Activated CD8-positive, alpha-beta T cell treated with anti-CD3 and anti-CD28 coated beads, Interleukin-2, amount 10 ng/mL, durations not matched to agents 7 days and 5 days (primary cell): ENCODE data around the gene ZNF831. TPM values are rescaled to one million over a fixed set of nuclear protein-coding genes. Genes with fewer than 3 reads are reported as not detected.
A peak's percentile ranks its signal among the peaks of the same experiment; 100 is the strongest.

Source experiments
- ATAC-seq: fragments of 150-1000 bp; cut with Tn5 transposase; one replicate; pipeline ENCODE4 v1.10.0; 2021; ENCODE audit warnings: moderate library complexity
- CTCF ChIA-PET: fragments of 350-600 bp; sonication (Branson Sonifier 250); formaldehyde crosslinking; loops from one replicate; lab custom pipeline; 2021; ENCODE audit warnings: antibody characterized with exemption; lab: Charles Lee
- POLR2A ChIA-PET: fragments of 350-600 bp; sonication (Branson Sonifier 250); formaldehyde crosslinking; loops from one replicate; lab custom pipeline; 2021; ENCODE audit warnings: antibody characterized with exemption; lab: Charles Lee
- DNase-seq: peaks from one replicate; pipeline ENCODE4 v3.0.0-alpha.2; 2020
- H3K27ac Mint-ChIP-seq: one replicate; pipeline ENCODE4 v1.8.0; 2021; ENCODE audit warnings: mild to moderate bottlenecking, mixed read lengths
- H3K27me3 Mint-ChIP-seq: one replicate; pipeline ENCODE4 v1.8.0; 2021; ENCODE audit warnings: low read depth, mixed read lengths
- H3K36me3 Mint-ChIP-seq: one replicate; pipeline ENCODE4 v1.8.0; 2021; ENCODE audit warnings: low read depth, mixed read lengths
- H3K4me1 Mint-ChIP-seq: one replicate; pipeline ENCODE4 v1.8.0; 2021; ENCODE audit warnings: low read depth, mixed read lengths
- H3K4me3 Mint-ChIP-seq: one replicate; pipeline ENCODE4 v1.8.0; 2021; ENCODE audit warnings: mild to moderate bottlenecking, mixed read lengths
- H3K9me3 Mint-ChIP-seq: one replicate; pipeline ENCODE4 v1.8.0; 2022; ENCODE audit warnings: mixed read lengths; ENCODE audit not compliant: insufficient read depth
- total RNA-seq, 2 experiments: library from RNA; stranded (reverse); gene quantifications; one replicate each; pipeline ENCODE4 v1.2.3, GENCODE V29; 2021

The ZNF831 gene
- total RNA-seq, 2 experiments from 2014 or later = 8.6 to 9.2 TPM

- peak overlapping the region; percentile 93 for H3K27ac Mint-ChIP-seq
- ChIA-PET CTCF (interaction anchor here (1.0 to 4.2 kb wide), 3 partner anchors 9 to 62 kb away, joined by 5 to 29 read pairs (median 18); no protein-coding TSS in a partner anchor), POLR2A (interaction anchor here (1.3 to 6.3 kb wide), 4 partner anchors 10 to 38 kb away, joined by 4 to 49 read pairs (median 18); partner anchors contain the start of gene ZNF831)
- H3K27me3 Mint-ChIP-seq = peaks cover 3% of the 10 kb centered on the region
- peak overlapping the region; percentile 58 for H3K4me3 Mint-ChIP-seq
- H3K4me1 Mint-ChIP-seq = peaks cover 84% of the 10 kb centered on the region
- peak; percentile 82 for ATAC-seq
- H3K36me3 Mint-ChIP-seq = peaks cover 10% of the 10 kb centered on the region
- no peaks in the 10 kb centered on the region for H3K9me3 Mint-ChIP-seq
- DNase-seq = peak; percentile 91
Measured at GRCh38 chr20:59149678-59150504, 13.7 kb upstream of the ZNF831 start.

- DNase-seq (no peak), ATAC-seq (no peak)
- Mint-ChIP-seq H3K9me3 (no peaks in the 10 kb centered on the region), H3K4me1 (peaks cover 75% of the 10 kb centered on the region), H3K36me3 (peaks cover 10% of the 10 kb centered on the region), H3K27ac (peak overlapping the region; percentile 35), H3K4me3 (peak overlapping the region; percentile 16), H3K27me3 (peaks cover 3% of the 10 kb centered on the region)
- CTCF ChIA-PET = interaction anchor here (1.0 to 3.5 kb wide), 4 partner anchors 8 to 57 kb away, joined by 5 to 28 read pairs (median 8); no protein-coding TSS in a partner anchor
- POLR2A ChIA-PET = interaction anchor here (2.1 to 6.3 kb wide), 2 partner anchors 9 to 29 kb away, joined by 6 to 49 read pairs; no protein-coding TSS in a partner anchor
Measured at GRCh38 chr20:59150821-59151251, 12.8 kb upstream of the ZNF831 start.

- POLR2A ChIA-PET = interaction anchor here (1.3 to 6.3 kb wide), 4 partner anchors 8 to 29 kb away, joined by 5 to 49 read pairs (median 12); partner anchors contain the start of gene ZNF831
- no peaks in the 10 kb centered on the region for H3K9me3 Mint-ChIP-seq
- H3K4me1 Mint-ChIP-seq = peaks cover 69% of the 10 kb centered on the region
- CTCF ChIA-PET = interaction anchor here (0.6 to 3.5 kb wide), 6 partner anchors 14 to 64 kb away, joined by 4 to 28 read pairs (median 8); no protein-coding TSS in a partner anchor
- H3K36me3 Mint-ChIP-seq = peaks cover 10% of the 10 kb centered on the region
- ATAC-seq = no peak
- peaks cover 3% of the 10 kb centered on the region for H3K27me3 Mint-ChIP-seq
- DNase-seq = no peak
- H3K4me3 Mint-ChIP-seq = no peak overlapping the region
- H3K27ac Mint-ChIP-seq = no peak overlapping the region
Measured at GRCh38 chr20:59151391-59151790, 12.2 kb upstream of the ZNF831 start.

GRCh38 chr20:59151820-59152219, 11.8 kb upstream of the ZNF831 start:
- Mint-ChIP-seq H3K27me3 (peaks cover 3% of the 10 kb centered on the region), H3K4me1 (peaks cover 65% of the 10 kb centered on the region), H3K27ac (no peak overlapping the region), H3K9me3 (no peaks in the 10 kb centered on the region), H3K4me3 (no peak overlapping the region), H3K36me3 (peaks cover 9% of the 10 kb centered on the region)
- ChIA-PET POLR2A (interaction anchor here (1.3 to 2.8 kb wide), 2 partner anchors 12 to 26 kb away, joined by 5 to 19 read pairs; partner anchors contain the start of gene ZNF831), CTCF (interaction anchor here (0.6 to 3.5 kb wide), 7 partner anchors 13 to 64 kb away, joined by 3 to 28 read pairs (median 8); no protein-coding TSS in a partner anchor)
- DNase-seq = no peak
- no peak for ATAC-seq

GRCh38 chr20:59152559-59153354, 10.9 kb upstream of the ZNF831 start:
- ChIA-PET CTCF (interaction anchor here (0.8 to 3.5 kb wide), 13 partner anchors 12 to 65 kb away, joined by 3 to 28 read pairs (median 6); no protein-coding TSS in a partner anchor), POLR2A (interaction anchor here (1.3 to 2.8 kb wide), 3 partner anchors 11 to 30 kb away, joined by 5 to 19 read pairs (median 11); partner anchors contain the start of gene ZNF831)
- Mint-ChIP-seq H3K4me3 (no peak overlapping the region), H3K27me3 (peaks cover 3% of the 10 kb centered on the region), H3K9me3 (no peaks in the 10 kb centered on the region), H3K36me3 (peaks cover 5% of the 10 kb centered on the region), H3K4me1 (peaks cover 61% of the 10 kb centered on the region), H3K27ac (no peak overlapping the region)
- ATAC-seq (no peak), DNase-seq (no peak)

- DNase-seq (no peak), ATAC-seq (no peak)
- CTCF ChIA-PET = interaction anchor here (0.8 to 3.5 kb wide), 11 partner anchors 12 to 65 kb away, joined by 3 to 28 read pairs (median 5); no protein-coding TSS in a partner anchor
- Mint-ChIP-seq H3K27ac (no peak overlapping the region), H3K4me1 (peaks cover 61% of the 10 kb centered on the region), H3K9me3 (no peaks in the 10 kb centered on the region), H3K4me3 (no peak overlapping the region), H3K27me3 (peaks cover 3% of the 10 kb centered on the region), H3K36me3 (no peaks in the 10 kb centered on the region)
- POLR2A ChIA-PET = interaction anchor here (0.6 to 2.8 kb wide), 3 partner anchors 11 to 31 kb away, joined by 3 to 19 read pairs (median 11); partner anchors contain the start of gene ZNF831
Measured at GRCh38 chr20:59153355-59153681, 10.3 kb upstream of the ZNF831 start.

GRCh38 chr20:59153832-59154231, 9.8 kb upstream of the ZNF831 start:
- ATAC-seq (no peak), DNase-seq (no peak)
- peaks cover 3% of the 10 kb centered on the region for H3K27me3 Mint-ChIP-seq
- no peak overlapping the region for H3K4me3 Mint-ChIP-seq
- ChIA-PET POLR2A (interaction anchor here (0.6 to 2.8 kb wide), 3 partner anchors 10 to 31 kb away, joined by 3 to 19 read pairs (median 11); partner anchors contain the start of gene ZNF831), CTCF (interaction anchor here (0.7 to 3.5 kb wide), 9 partner anchors 10 to 66 kb away, joined by 3 to 28 read pairs (median 6); partner anchors contain the start of gene ZNF831)
- H3K27ac Mint-ChIP-seq = no peak overlapping the region
- H3K4me1 Mint-ChIP-seq = peaks cover 63% of the 10 kb centered on the region
- no peaks in the 10 kb centered on the region for H3K36me3 Mint-ChIP-seq
- H3K9me3 Mint-ChIP-seq = no peaks in the 10 kb centered on the region

- CTCF ChIA-PET = interaction anchor here (0.7 to 3.5 kb wide), 7 partner anchors 9 to 66 kb away, joined by 3 to 28 read pairs (median 6); partner anchors contain the start of gene ZNF831
- Mint-ChIP-seq H3K36me3 (no peaks in the 10 kb centered on the region), H3K27ac (no peak overlapping the region), H3K4me1 (peaks cover 62% of the 10 kb centered on the region), H3K27me3 (peaks cover 3% of the 10 kb centered on the region), H3K9me3 (no peaks in the 10 kb centered on the region), H3K4me3 (no peak overlapping the region)
- no peak for ATAC-seq
- no peak for DNase-seq
- POLR2A ChIA-PET = interaction anchor here (1.2 to 2.8 kb wide), 3 partner anchors 9 to 32 kb away, joined by 5 to 19 read pairs (median 11); partner anchors contain the start of gene ZNF831
Measured at GRCh38 chr20:59154317-59155013, 9.2 kb upstream of the ZNF831 start.

- no peak for DNase-seq
- no peak for ATAC-seq
- no peak overlapping the region for H3K4me3 Mint-ChIP-seq
- POLR2A ChIA-PET = no interaction called here
- H3K27me3 Mint-ChIP-seq = peaks cover 3% of the 10 kb centered on the region
- CTCF ChIA-PET = interaction anchor here (3.6 kb wide), 1 partner anchor 69 kb away, joined by 25 read pairs; no protein-coding TSS in a partner anchor
- no peaks in the 10 kb centered on the region for H3K9me3 Mint-ChIP-seq
- H3K4me1 Mint-ChIP-seq = peaks cover 63% of the 10 kb centered on the region
- no peak overlapping the region for H3K27ac Mint-ChIP-seq
- H3K36me3 Mint-ChIP-seq = peaks cover 6% of the 10 kb centered on the region
Measured at GRCh38 chr20:59157064-59157463, 6.6 kb upstream of the ZNF831 start.

- ChIA-PET CTCF (interaction anchor here (2.6 to 3.6 kb wide), 2 partner anchors 21 to 69 kb away, joined by 8 to 25 read pairs; no protein-coding TSS in a partner anchor), POLR2A (no interaction called here)
- DNase-seq = no peak
- Mint-ChIP-seq H3K27ac (no peak overlapping the region), H3K27me3 (peaks cover 3% of the 10 kb centered on the region), H3K9me3 (no peaks in the 10 kb centered on the region), H3K4me1 (peaks cover 63% of the 10 kb centered on the region), H3K36me3 (peaks cover 6% of the 10 kb centered on the region), H3K4me3 (no peak overlapping the region)
- no peak for ATAC-seq
Measured at GRCh38 chr20:59157531-59157930, 6.1 kb upstream of the ZNF831 start.
